H1 (cell line): ENCODE results near the gene NOC3L. TPM values are rescaled to one million over a fixed set of nuclear protein-coding genes. Genes with fewer than 3 reads are reported as not detected.

Experiments
- polyA plus RNA-seq, 7 experiments: library from polyadenylated mRNA; depleted of rRNA in 3 of 7; stranded (reverse) in 5 of 7; unstranded in 2 of 7; fragments of >200 nt in 5 of 7; fragments of 200-250 nt in 2 of 7; gene quantifications; 1 replicate in 5 of 7; 2 replicates in 1 of 7; 4 replicates in 1 of 7; pipeline versions ENCODE4 v1.2.1 to v1.2.3, GENCODE V29; 2011 to 2013; ENCODE audit warnings: missing spikeins in 2 of 7, mixed read lengths in 2 of 7
- total RNA-seq: library from RNA; stranded (reverse); fragmentation: NEBNext Ultra II Directional; extraction: Animal tissue kit (Norgen Biotek cat#: 25700); gene quantifications from 2 replicates; pipeline ENCODE4 v1.2.1, GENCODE V29; 2021
- TF ChIP-seq, protein P1 (sequence below): fragments of 300-600 bp; sonication (generic); IDR thresholded peaks from 2 replicates; pipeline ENCODE4 v1.7.1; 2012; ENCODE audit warnings: low read length, moderate library complexity, mild to moderate bottlenecking, inconsistent platforms; ENCODE audit not compliant: insufficient replicate concordance
- TF ChIP-seq, protein P2 (sequence below): IDR thresholded peaks from 2 replicates; pipeline ENCODE4 v1.6.1; 2012; ENCODE audit warnings: inconsistent platforms

NOC3L gene
- total and polyA plus RNA-seq, 2 of the 8 experiments (the other 6 are each of a cell fraction or from before 2014, with no cell fraction given) = 7.1 to 39.1 TPM

DNA sequence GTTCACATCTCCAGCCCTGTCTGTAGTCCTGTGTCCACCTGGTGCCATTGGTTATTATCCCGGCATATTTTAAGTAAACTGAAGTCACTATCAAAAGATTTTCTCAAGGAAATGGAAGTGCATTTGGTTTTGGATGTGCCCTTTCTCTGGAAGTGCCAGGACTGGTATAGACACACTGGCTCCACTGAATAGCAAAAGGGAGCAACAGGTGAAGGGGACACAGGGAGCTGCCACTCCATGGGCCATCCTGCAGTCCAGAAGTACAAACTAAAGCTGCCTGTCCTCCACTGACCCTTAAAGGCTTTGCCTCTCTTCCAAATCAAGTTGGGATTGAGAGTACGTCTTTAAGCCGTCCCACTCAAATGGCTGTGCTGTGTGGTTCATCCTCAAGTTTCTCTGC, 62.7 kb downstream of the NOC3L start (continued):
- TF ChIP-seq, protein P1, sequence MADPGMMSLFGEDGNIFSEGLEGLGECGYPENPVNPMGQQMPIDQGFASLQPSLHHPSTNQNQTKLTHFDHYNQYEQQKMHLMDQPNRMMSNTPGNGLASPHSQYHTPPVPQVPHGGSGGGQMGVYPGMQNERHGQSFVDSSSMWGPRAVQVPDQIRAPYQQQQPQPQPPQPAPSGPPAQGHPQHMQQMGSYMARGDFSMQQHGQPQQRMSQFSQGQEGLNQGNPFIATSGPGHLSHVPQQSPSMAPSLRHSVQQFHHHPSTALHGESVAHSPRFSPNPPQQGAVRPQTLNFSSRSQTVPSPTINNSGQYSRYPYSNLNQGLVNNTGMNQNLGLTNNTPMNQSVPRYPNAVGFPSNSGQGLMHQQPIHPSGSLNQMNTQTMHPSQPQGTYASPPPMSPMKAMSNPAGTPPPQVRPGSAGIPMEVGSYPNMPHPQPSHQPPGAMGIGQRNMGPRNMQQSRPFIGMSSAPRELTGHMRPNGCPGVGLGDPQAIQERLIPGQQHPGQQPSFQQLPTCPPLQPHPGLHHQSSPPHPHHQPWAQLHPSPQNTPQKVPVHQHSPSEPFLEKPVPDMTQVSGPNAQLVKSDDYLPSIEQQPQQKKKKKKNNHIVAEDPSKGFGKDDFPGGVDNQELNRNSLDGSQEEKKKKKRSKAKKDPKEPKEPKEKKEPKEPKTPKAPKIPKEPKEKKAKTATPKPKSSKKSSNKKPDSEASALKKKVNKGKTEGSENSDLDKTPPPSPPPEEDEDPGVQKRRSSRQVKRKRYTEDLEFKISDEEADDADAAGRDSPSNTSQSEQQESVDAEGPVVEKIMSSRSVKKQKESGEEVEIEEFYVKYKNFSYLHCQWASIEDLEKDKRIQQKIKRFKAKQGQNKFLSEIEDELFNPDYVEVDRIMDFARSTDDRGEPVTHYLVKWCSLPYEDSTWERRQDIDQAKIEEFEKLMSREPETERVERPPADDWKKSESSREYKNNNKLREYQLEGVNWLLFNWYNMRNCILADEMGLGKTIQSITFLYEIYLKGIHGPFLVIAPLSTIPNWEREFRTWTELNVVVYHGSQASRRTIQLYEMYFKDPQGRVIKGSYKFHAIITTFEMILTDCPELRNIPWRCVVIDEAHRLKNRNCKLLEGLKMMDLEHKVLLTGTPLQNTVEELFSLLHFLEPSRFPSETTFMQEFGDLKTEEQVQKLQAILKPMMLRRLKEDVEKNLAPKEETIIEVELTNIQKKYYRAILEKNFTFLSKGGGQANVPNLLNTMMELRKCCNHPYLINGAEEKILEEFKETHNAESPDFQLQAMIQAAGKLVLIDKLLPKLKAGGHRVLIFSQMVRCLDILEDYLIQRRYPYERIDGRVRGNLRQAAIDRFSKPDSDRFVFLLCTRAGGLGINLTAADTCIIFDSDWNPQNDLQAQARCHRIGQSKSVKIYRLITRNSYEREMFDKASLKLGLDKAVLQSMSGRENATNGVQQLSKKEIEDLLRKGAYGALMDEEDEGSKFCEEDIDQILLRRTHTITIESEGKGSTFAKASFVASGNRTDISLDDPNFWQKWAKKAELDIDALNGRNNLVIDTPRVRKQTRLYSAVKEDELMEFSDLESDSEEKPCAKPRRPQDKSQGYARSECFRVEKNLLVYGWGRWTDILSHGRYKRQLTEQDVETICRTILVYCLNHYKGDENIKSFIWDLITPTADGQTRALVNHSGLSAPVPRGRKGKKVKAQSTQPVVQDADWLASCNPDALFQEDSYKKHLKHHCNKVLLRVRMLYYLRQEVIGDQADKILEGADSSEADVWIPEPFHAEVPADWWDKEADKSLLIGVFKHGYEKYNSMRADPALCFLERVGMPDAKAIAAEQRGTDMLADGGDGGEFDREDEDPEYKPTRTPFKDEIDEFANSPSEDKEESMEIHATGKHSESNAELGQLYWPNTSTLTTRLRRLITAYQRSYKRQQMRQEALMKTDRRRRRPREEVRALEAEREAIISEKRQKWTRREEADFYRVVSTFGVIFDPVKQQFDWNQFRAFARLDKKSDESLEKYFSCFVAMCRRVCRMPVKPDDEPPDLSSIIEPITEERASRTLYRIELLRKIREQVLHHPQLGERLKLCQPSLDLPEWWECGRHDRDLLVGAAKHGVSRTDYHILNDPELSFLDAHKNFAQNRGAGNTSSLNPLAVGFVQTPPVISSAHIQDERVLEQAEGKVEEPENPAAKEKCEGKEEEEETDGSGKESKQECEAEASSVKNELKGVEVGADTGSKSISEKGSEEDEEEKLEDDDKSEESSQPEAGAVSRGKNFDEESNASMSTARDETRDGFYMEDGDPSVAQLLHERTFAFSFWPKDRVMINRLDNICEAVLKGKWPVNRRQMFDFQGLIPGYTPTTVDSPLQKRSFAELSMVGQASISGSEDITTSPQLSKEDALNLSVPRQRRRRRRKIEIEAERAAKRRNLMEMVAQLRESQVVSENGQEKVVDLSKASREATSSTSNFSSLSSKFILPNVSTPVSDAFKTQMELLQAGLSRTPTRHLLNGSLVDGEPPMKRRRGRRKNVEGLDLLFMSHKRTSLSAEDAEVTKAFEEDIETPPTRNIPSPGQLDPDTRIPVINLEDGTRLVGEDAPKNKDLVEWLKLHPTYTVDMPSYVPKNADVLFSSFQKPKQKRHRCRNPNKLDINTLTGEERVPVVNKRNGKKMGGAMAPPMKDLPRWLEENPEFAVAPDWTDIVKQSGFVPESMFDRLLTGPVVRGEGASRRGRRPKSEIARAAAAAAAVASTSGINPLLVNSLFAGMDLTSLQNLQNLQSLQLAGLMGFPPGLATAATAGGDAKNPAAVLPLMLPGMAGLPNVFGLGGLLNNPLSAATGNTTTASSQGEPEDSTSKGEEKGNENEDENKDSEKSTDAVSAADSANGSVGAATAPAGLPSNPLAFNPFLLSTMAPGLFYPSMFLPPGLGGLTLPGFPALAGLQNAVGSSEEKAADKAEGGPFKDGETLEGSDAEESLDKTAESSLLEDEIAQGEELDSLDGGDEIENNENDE = no peak
- TF ChIP-seq, protein P2, sequence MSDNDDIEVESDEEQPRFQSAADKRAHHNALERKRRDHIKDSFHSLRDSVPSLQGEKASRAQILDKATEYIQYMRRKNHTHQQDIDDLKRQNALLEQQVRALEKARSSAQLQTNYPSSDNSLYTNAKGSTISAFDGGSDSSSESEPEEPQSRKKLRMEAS = no peak
- TF ChIP-seq, all 59 proteins: peak for 0
